ENCODE measurements around the gene TMEM126B. TPM values are rescaled to one million over a fixed set of nuclear protein-coding genes. Genes with fewer than 3 reads are reported as not detected.
A peak's percentile ranks its signal among the peaks of the same experiment; 100 is the strongest.

Gene TMEM126B
- total RNA-seq, 5 donors from 2014 or later (not counting 1 experiment from before 2014, with no cell fraction given): 25.2 to 40.6 (median 34.4) TPM

GRCh38 chr11:85682330-85683305, 54.2 kb downstream of the TMEM126B start:
- no peaks in the 10 kb centered on the region for H3K36me3 Mint-ChIP-seq
- H3K27me3 Mint-ChIP-seq: peaks cover 4% of the 10 kb centered on the region in 2 donors
- H3K4me3 Mint-ChIP-seq: peak overlapping the region; percentile 77 to 81 (median 79)
- DNase-seq (peak in 34 of 35 experiments; percentile 11 to 68 (median 43)), ATAC-seq (replicated peaks in 1 of 4) (peak; percentile 77 to 93 (median 90))
- peaks cover 8 to 16% (median 14%) of the 10 kb centered on the region in 3 donors for H3K4me1 Mint-ChIP-seq
- no peaks in the 10 kb centered on the region for H3K9me3 Mint-ChIP-seq
- WGBS (ENCODE audit: insufficient coverage): 16% methylated on average over 32 of the region's 43 CpGs
- H3K4me1 ChIP-seq (ENCODE audit: control insufficient read depth in 1 of 2, extremely low read depth in 1 of 2, insufficient read depth in 2 of 2, low read length in 2 of 2): peaks cover 0 to 6% of the 10 kb centered on the region in 2 experiments
- peak overlapping the region; percentile 77 to 78 for H3K4me3 ChIP-seq (ENCODE audit: control insufficient read depth in 1 of 2, extremely low read depth in 1 of 2, low read length in 1 of 2)
- ChIA-PET POLR2A (no interaction called here), CTCF (no interaction called here)
- peak overlapping the region; percentile 60 for H3K27ac ChIP-seq (ENCODE audit: low read length)
- peaks cover 0 to 8% of the 10 kb centered on the region in 2 experiments for H3K27me3 ChIP-seq (replicated peaks in 1 of 2; ENCODE audit: control insufficient read depth in 2 of 2, extremely low read depth in 1 of 2, insufficient read depth in 2 of 2, low read length in 1 of 2)
- H3K36me3 ChIP-seq (ENCODE audit: control insufficient read depth in 2 of 2, extremely low read depth in 1 of 2, insufficient read depth in 1 of 2, low read length in 1 of 2): no peaks in the 10 kb centered on the region
- H3K27ac Mint-ChIP-seq: peak overlapping the region; percentile 9 to 71
- no peaks in the 10 kb centered on the region for H3K9me3 ChIP-seq

- Histone ChIP-seq H3K4me3 (ENCODE audit: control insufficient read depth in 1 of 2, extremely low read depth in 1 of 2, low read length in 1 of 2) (no peak overlapping the region), H3K27me3 (replicated peaks in 1 of 2; ENCODE audit: control insufficient read depth in 2 of 2, extremely low read depth in 1 of 2, insufficient read depth in 2 of 2, low read length in 1 of 2) (peaks cover 0 to 8% of the 10 kb centered on the region in 2 experiments), H3K27ac (ENCODE audit: low read length) (no peak overlapping the region), H3K9me3 (no peaks in the 10 kb centered on the region), H3K36me3 (ENCODE audit: control insufficient read depth in 2 of 2, extremely low read depth in 1 of 2, insufficient read depth in 1 of 2, low read length in 1 of 2) (no peaks in the 10 kb centered on the region), H3K4me1 (ENCODE audit: control insufficient read depth in 1 of 2, extremely low read depth in 1 of 2, insufficient read depth in 2 of 2, low read length in 2 of 2) (peaks cover 0 to 6% of the 10 kb centered on the region in 2 experiments)
- 91% methylated on average over 15 of the region's 15 CpGs for WGBS (ENCODE audit: insufficient coverage)
- POLR2A ChIA-PET: no interaction called here
- ATAC-seq (replicated peaks in 1 of 4) (no peak), DNase-seq (no peak)
- peaks cover 2 to 4% of the 10 kb centered on the region in 2 donors for H3K27me3 Mint-ChIP-seq
- peak overlapping the region in 1 of 2 donors; percentile 25 for H3K27ac Mint-ChIP-seq
- CTCF ChIA-PET: interaction anchor here in 1 of 2 donors (1.0 kb wide), 1 partner anchor 80 kb away, joined by 3 read pairs; no protein-coding TSS in a partner anchor
- H3K9me3 Mint-ChIP-seq: no peaks in the 10 kb centered on the region
- peaks cover 8 to 16% (median 14%) of the 10 kb centered on the region in 3 donors for H3K4me1 Mint-ChIP-seq
- H3K4me3 Mint-ChIP-seq: no peak overlapping the region
- no peaks in the 10 kb centered on the region for H3K36me3 Mint-ChIP-seq
Observed at GRCh38 chr11:85685125-85685819, 56.9 kb downstream of the TMEM126B start.

GRCh38 chr11:85685820-85686459, 57.5 kb downstream of the TMEM126B start, which contains the start of gene CCDC89:
CCDC89 (minus strand) TSS chr11:85686195; CDS start chr11:85686130, 65 bp downstream.
- ATAC-seq (replicated peaks in 1 of 4) (no peak), DNase-seq (no peak)
- Histone ChIP-seq H3K36me3 (ENCODE audit: control insufficient read depth in 2 of 2, extremely low read depth in 1 of 2, insufficient read depth in 1 of 2, low read length in 1 of 2) (no peaks in the 10 kb centered on the region), H3K27ac (ENCODE audit: low read length) (no peak within 1 kb of the TSS), H3K9me3 (no peaks in the 10 kb centered on the region), H3K4me1 (ENCODE audit: control insufficient read depth in 1 of 2, extremely low read depth in 1 of 2, insufficient read depth in 2 of 2, low read length in 2 of 2) (peaks cover 0 to 6% of the 10 kb centered on the region in 2 experiments), H3K27me3 (replicated peaks in 1 of 2; ENCODE audit: control insufficient read depth in 2 of 2, extremely low read depth in 1 of 2, insufficient read depth in 2 of 2, low read length in 1 of 2) (peaks cover 0 to 6% of the 10 kb centered on the region in 2 experiments), H3K4me3 (ENCODE audit: control insufficient read depth in 1 of 2, extremely low read depth in 1 of 2, low read length in 1 of 2) (no peak within 1 kb of the TSS)
- H3K36me3 Mint-ChIP-seq: peaks cover 5% of the 10 kb centered on the region
- peaks cover 0 to 4% of the 10 kb centered on the region in 2 donors for H3K27me3 Mint-ChIP-seq
- H3K9me3 Mint-ChIP-seq: no peaks in the 10 kb centered on the region
- H3K27ac Mint-ChIP-seq: peak within 1 kb of the TSS in 1 of 2 donors; percentile 55
- peaks cover 8 to 16% (median 14%) of the 10 kb centered on the region in 3 donors for H3K4me1 Mint-ChIP-seq
- 93% methylated on average over 11 of the region's 13 CpGs for WGBS (ENCODE audit: insufficient coverage)
- H3K4me3 Mint-ChIP-seq: no peak within 1 kb of the TSS
- ChIA-PET CTCF (interaction anchor here in 1 of 2 donors (1.0 kb wide), 1 partner anchor 80 kb away, joined by 3 read pairs; no protein-coding TSS in a partner anchor), POLR2A (no interaction called here)

Other genes starting within 250 kb of the TMEM126B start
- gene DLG2, start 1.2 kb upstream of the TMEM126B start, total RNA-seq: 1 to 10 TPM; 2.3 to 4.1 (median 2.9) TPM
- 10 to 100 TPM; 17.3 to 20.9 (median 19.0) TPM for gene TMEM126A, start 19.4 kb downstream of the TMEM126B start, total RNA-seq
- 10 to 100 TPM; 58.8 to 93.6 (median 86.5) TPM for gene CREBZF, start 36.5 kb downstream of the TMEM126B start, total RNA-seq
- 1 to 10 TPM in 1 of 5 donors, under 1 TPM in 4; 0.50 to 1.1 (median 0.53) TPM for gene CCDC89, start 57.6 kb downstream of the TMEM126B start, total RNA-seq
- 10 to 100 TPM; 19.8 to 85.4 (median 31.3) TPM for gene SYTL2, start 182.5 kb downstream of the TMEM126B start, total RNA-seq
- under 1 TPM in 1 of 5 donors, not detected in 4; 0.10 TPM for gene CCDC83, start 226.8 kb downstream of the TMEM126B start, total RNA-seq

Measured in T-cell (primary cell).